Activated CD8-positive, alpha-beta T cell treated with anti-CD3 and anti-CD28 coated beads for 36 hours (primary cell): ENCODE measurements around the gene MREG. TPM values are rescaled to one million over a fixed set of nuclear protein-coding genes. Genes with fewer than 3 reads are reported as not detected.
"Not testable (repeated sequence)": the region's sequence is repeated elsewhere in the genome, so short reads cannot be mapped to it uniquely, and the experiment has no call there.

Experiments used
- ATAC-seq: fragments of 200-7000 bp; cut with Tn5 transposase; one replicate; pipeline ENCODE4 v1.10.0; 2021; ENCODE audit warnings: mild to moderate bottlenecking, moderate library complexity
- CTCF ChIA-PET: fragments of 350-600 bp; sonication (Branson Sonifier 250); formaldehyde crosslinking; loops from one replicate; lab custom pipeline; 2021; ENCODE audit warnings: antibody characterized with exemption; lab: Charles Lee
- POLR2A ChIA-PET: fragments of 350-600 bp; sonication (Branson Sonifier 250); formaldehyde crosslinking; loops from one replicate; lab custom pipeline; 2021; ENCODE audit warnings: antibody characterized with exemption; lab: Charles Lee
- DNase-seq: peaks from one replicate; pipeline ENCODE4 v3.0.0-alpha.2; 2020
- H3K27ac Mint-ChIP-seq: one replicate; pipeline ENCODE4 v1.8.0; 2021; ENCODE audit warnings: mild to moderate bottlenecking, mixed read lengths
- H3K27me3 Mint-ChIP-seq: one replicate; pipeline ENCODE4 v1.8.0; 2021; ENCODE audit warnings: mixed read lengths
- H3K36me3 Mint-ChIP-seq: one replicate; pipeline ENCODE4 v1.8.0; 2021; ENCODE audit warnings: low read depth, mixed read lengths
- H3K4me1 Mint-ChIP-seq: one replicate; pipeline ENCODE4 v1.8.0; 2021; ENCODE audit warnings: low read depth, mixed read lengths
- H3K4me3 Mint-ChIP-seq: one replicate; pipeline ENCODE4 v1.8.0; 2021; ENCODE audit warnings: mild to moderate bottlenecking, moderate library complexity, mixed read lengths
- H3K9me3 Mint-ChIP-seq: one replicate; pipeline ENCODE4 v1.8.0; 2021; ENCODE audit warnings: mixed read lengths
- intact Hi-C: fragments of 100-400 bp; cut with micrococcal nuclease; formaldehyde crosslinking; loops from one replicate; pipeline ENCODE4 v1.10.0; 2022
- total RNA-seq, 2 experiments: library from RNA; stranded (reverse); gene quantifications; one replicate each; pipeline ENCODE4 v1.2.3, GENCODE V29; 2021
- TF ChIP-seq, protein P1 (sequence below): fragments of 200-600 bp; IDR thresholded peaks from one replicate; pipeline ENCODE4 v1.8.0; 2022; ENCODE audit warnings: antibody characterized with exemption, mild to moderate bottlenecking

Gene MREG
- total RNA-seq, 2 experiments from 2014 or later: 8.0 to 10.9 TPM

GRCh38 chr2:215994911-215995310 lies 18.4 kb downstream of the MREG start:
- DNase-seq (no peak), ATAC-seq (no peak)
- no peak overlapping the region for H3K4me3 Mint-ChIP-seq
- no peaks in the 10 kb centered on the region for H3K27me3 Mint-ChIP-seq
- H3K4me1 Mint-ChIP-seq: peaks cover 4% of the 10 kb centered on the region
- peaks cover 57% of the 10 kb centered on the region for H3K36me3 Mint-ChIP-seq
- CTCF ChIA-PET: no interaction called here
- POLR2A ChIA-PET: interaction anchor here (0.6 kb wide), 1 partner anchor 529 kb away, joined by 4 read pairs; no protein-coding TSS in a partner anchor
- H3K27ac Mint-ChIP-seq: no peak overlapping the region
- TF ChIP-seq, protein P1, sequence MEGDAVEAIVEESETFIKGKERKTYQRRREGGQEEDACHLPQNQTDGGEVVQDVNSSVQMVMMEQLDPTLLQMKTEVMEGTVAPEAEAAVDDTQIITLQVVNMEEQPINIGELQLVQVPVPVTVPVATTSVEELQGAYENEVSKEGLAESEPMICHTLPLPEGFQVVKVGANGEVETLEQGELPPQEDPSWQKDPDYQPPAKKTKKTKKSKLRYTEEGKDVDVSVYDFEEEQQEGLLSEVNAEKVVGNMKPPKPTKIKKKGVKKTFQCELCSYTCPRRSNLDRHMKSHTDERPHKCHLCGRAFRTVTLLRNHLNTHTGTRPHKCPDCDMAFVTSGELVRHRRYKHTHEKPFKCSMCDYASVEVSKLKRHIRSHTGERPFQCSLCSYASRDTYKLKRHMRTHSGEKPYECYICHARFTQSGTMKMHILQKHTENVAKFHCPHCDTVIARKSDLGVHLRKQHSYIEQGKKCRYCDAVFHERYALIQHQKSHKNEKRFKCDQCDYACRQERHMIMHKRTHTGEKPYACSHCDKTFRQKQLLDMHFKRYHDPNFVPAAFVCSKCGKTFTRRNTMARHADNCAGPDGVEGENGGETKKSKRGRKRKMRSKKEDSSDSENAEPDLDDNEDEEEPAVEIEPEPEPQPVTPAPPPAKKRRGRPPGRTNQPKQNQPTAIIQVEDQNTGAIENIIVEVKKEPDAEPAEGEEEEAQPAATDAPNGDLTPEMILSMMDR: no peak
- intact Hi-C loops: no loop called here
- peaks cover 14% of the 10 kb centered on the region for H3K9me3 Mint-ChIP-seq

DNA sequence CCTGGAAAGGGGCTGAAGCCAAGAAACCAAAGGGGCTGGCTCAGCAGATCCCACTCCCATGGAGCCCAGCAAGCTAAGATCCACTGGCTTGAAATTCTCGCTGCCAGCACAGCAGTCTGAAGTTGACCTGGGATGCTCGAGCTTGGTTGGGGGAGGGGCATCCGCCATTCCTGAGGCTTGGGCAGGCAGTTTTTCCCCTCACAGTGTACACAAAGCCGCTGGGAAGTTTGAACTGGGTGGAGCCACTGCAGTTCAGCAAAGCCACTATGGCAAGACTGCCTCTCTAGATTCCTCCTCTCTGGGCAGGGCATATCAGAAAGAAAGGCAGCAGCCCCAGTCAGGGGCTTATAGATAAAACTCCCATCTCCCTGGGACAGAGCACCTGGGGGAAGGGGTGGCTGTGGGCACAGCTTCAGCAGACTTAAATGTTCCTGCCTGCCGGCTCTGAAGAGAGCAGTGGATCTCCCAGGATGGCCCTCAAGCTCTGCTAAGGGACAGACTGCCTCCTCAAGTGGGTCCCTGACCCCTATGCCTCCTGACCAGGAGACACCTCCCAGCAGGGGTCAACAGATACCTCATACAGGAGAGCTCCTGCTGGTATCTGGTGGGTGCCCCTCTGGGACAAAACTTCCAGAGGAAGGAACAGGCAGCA lies 24.7 kb downstream of the MREG start:
- POLR2A ChIA-PET, CTCF ChIA-PET, DNase-seq, H3K4me1 Mint-ChIP-seq, H3K27ac Mint-ChIP-seq, H3K27me3 Mint-ChIP-seq, H3K4me3 Mint-ChIP-seq, intact Hi-C loops, ATAC-seq: not testable (repeated sequence)
- peaks cover 31% of the 10 kb centered on the region for H3K9me3 Mint-ChIP-seq
- H3K36me3 Mint-ChIP-seq: peaks cover 63% of the 10 kb centered on the region

DNA sequence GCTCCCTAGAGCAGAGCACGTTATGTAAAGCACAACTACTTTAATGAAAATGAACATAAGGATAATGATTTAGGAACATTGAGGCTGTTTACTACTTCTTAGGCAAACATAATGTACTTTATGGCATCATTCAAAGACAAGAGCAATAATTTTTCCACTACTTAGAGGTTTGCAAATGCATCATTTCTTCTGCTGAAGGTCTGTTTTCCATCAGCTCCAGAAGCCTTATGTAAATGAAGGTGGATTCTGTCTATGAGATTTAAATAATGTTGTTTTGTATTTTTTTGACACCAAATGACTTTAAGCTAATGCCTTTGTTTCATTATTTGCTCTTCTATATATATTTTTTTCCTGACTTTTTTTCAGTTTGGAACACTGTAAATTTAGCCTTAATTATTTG lies 28.1 kb downstream of the MREG start:
- no peak overlapping the region for H3K4me3 Mint-ChIP-seq
- intact Hi-C loops: no loop called here
- CTCF ChIA-PET: interaction anchor here (0.8 to 1.5 kb wide), 7 partner anchors 16 to 122 kb away, joined by 3 to 7 read pairs (median 3); no protein-coding TSS in a partner anchor
- no peaks in the 10 kb centered on the region for H3K27me3 Mint-ChIP-seq
- POLR2A ChIA-PET: interaction anchor here (1.1 kb wide), 1 partner anchor 17 kb away, joined by 3 read pairs; no protein-coding TSS in a partner anchor
- H3K27ac Mint-ChIP-seq: no peak overlapping the region
- peaks cover 4% of the 10 kb centered on the region for H3K4me1 Mint-ChIP-seq
- no peak for ATAC-seq
- H3K9me3 Mint-ChIP-seq: peaks cover 18% of the 10 kb centered on the region
- peaks cover 34% of the 10 kb centered on the region for H3K36me3 Mint-ChIP-seq
- TF ChIP-seq, protein P1: no peak
- no peak for DNase-seq

- Mint-ChIP-seq H3K4me3 (no peak overlapping the region), H3K4me1 (peaks cover 7% of the 10 kb centered on the region), H3K9me3 (peaks cover 15% of the 10 kb centered on the region), H3K27me3 (no peaks in the 10 kb centered on the region), H3K27ac (no peak overlapping the region), H3K36me3 (peaks cover 28% of the 10 kb centered on the region)
- TF ChIP-seq, protein P1: no peak
- DNase-seq (no peak), ATAC-seq (no peak)
- ChIA-PET POLR2A (no interaction called here), CTCF (interaction anchor here (1.0 to 1.4 kb wide), 3 partner anchors 17 to 123 kb away, joined by 3 to 5 read pairs (median 3); no protein-coding TSS in a partner anchor)
- intact Hi-C loops: no loop called here
These were observed 28.7 kb downstream of the MREG start for GRCh38 chr2:215984661-215985060.

GRCh38 chr2:215983581-215984351 lies 29.6 kb downstream of the MREG start:
- TF ChIP-seq, protein P1: no peak
- ChIA-PET POLR2A (no interaction called here), CTCF (interaction anchor here (1.4 kb wide), 1 partner anchor 23 kb away, joined by 3 read pairs; no protein-coding TSS in a partner anchor)
- Mint-ChIP-seq H3K27me3 (no peaks in the 10 kb centered on the region), H3K4me3 (no peak overlapping the region), H3K36me3 (peaks cover 20% of the 10 kb centered on the region), H3K9me3 (peaks cover 9% of the 10 kb centered on the region), H3K4me1 (peaks cover 10% of the 10 kb centered on the region), H3K27ac (no peak overlapping the region)
- DNase-seq (no peak), ATAC-seq (no peak)
- intact Hi-C loops: no loop called here
